ENCODE measurements around the gene GRB10.
A peak's percentile ranks its signal among the peaks of the same experiment; 100 is the strongest.

The GRB10 gene

GRCh38 chr7:50596484-50596883 is 186.2 kb downstream of the GRB10 start:
- TF ChIP-seq CTCF (IDR thresholded peaks at IDR 0.05; ENCODE audit: low read depth, low read length, missing control alignments) = no peak
- H3K4me3 ChIP-seq (ENCODE audit: low read depth, low read length) = no peak overlapping the region
- DNase-seq (ENCODE audit: low read depth) = no peak

- no peak overlapping the region for H3K4me3 ChIP-seq (ENCODE audit: low read depth, low read length)
- DNase-seq (ENCODE audit: low read depth) = no peak
- peak; percentile 62 for TF ChIP-seq CTCF (IDR thresholded peaks at IDR 0.05; ENCODE audit: low read depth, low read length, missing control alignments)
Measured at GRCh38 chr7:50595491-50596102, 187.1 kb downstream of the GRB10 start.

GRCh38 chr7:50594734-50595485 is 187.8 kb downstream of the GRB10 start:
- TF ChIP-seq CTCF (IDR thresholded peaks at IDR 0.05; ENCODE audit: low read depth, low read length, missing control alignments) = no peak
- no peak overlapping the region for H3K4me3 ChIP-seq (ENCODE audit: low read depth, low read length)
- no peak for DNase-seq (ENCODE audit: low read depth)

GRCh38 chr7:50594136-50594535 is 188.6 kb downstream of the GRB10 start:
- DNase-seq (ENCODE audit: low read depth) = no peak
- no peak overlapping the region for H3K4me3 ChIP-seq (ENCODE audit: low read depth, low read length)
- TF ChIP-seq CTCF (IDR thresholded peaks at IDR 0.05; ENCODE audit: low read depth, low read length, missing control alignments) = no peak

GRCh38 chr7:50592940-50593339 is 189.8 kb downstream of the GRB10 start:
- DNase-seq (ENCODE audit: low read depth) = no peak
- no peak overlapping the region for H3K4me3 ChIP-seq (ENCODE audit: low read depth, low read length)
- TF ChIP-seq CTCF (IDR thresholded peaks at IDR 0.05; ENCODE audit: low read depth, low read length, missing control alignments) = no peak

- no peak for DNase-seq (ENCODE audit: low read depth)
- no peak for TF ChIP-seq CTCF (IDR thresholded peaks at IDR 0.05; ENCODE audit: low read depth, low read length, missing control alignments)
- no peak overlapping the region for H3K4me3 ChIP-seq (ENCODE audit: low read depth, low read length)
Measured at GRCh38 chr7:50591480-50592438, 190.9 kb downstream of the GRB10 start.

Measured in GM12864 (cell line).